Ishikawa (cell line): Measurements from ENCODE around the gene RELT.

ENCODE experiments used
- CEBPB ChIP-seq: IDR thresholded peaks from 2 replicates; pipeline ENCODE4 v1.6.1; 2012
- CREB1 ChIP-seq: IDR thresholded peaks from 2 replicates; pipeline ENCODE4 v1.6.1; 2012; ENCODE audit warnings: low read depth
- EGR1 ChIP-seq: IDR thresholded peaks from 2 replicates; pipeline ENCODE4 v1.6.1; 2012
- EP300 ChIP-seq: IDR thresholded peaks from 2 replicates; pipeline ENCODE4 v1.6.1; 2012; ENCODE audit warnings: borderline replicate concordance
- FOXM1 ChIP-seq: IDR thresholded peaks from 2 replicates; pipeline ENCODE4 v1.6.1; 2012; ENCODE audit warnings: low read depth, borderline replicate concordance
- MAX ChIP-seq: IDR thresholded peaks from 2 replicates; pipeline ENCODE4 v1.6.1; 2012
- NFIC ChIP-seq: IDR thresholded peaks from 2 replicates; pipeline ENCODE4 v1.6.1; 2012
- RAD21 ChIP-seq: IDR thresholded peaks from 2 replicates; pipeline ENCODE4 v1.6.1; 2012; ENCODE audit warnings: low read depth
- REST ChIP-seq: IDR thresholded peaks from 2 replicates; pipeline ENCODE4 v1.6.1; 2012; ENCODE audit warnings: low read depth, mild to moderate bottlenecking
- TAF1 ChIP-seq: IDR thresholded peaks from 2 replicates; pipeline ENCODE4 v1.6.1; 2012; ENCODE audit warnings: low read depth, mild to moderate bottlenecking
- TCF12 ChIP-seq: IDR thresholded peaks from 2 replicates; pipeline ENCODE4 v1.6.1; 2012; ENCODE audit warnings: low read depth
- TEAD4 ChIP-seq: IDR thresholded peaks from 2 replicates; pipeline ENCODE4 v1.6.1; 2012
- USF1 ChIP-seq: IDR thresholded peaks from 2 replicates; pipeline ENCODE4 v1.6.1; 2012
- YY1 ChIP-seq: IDR thresholded peaks from 2 replicates; pipeline ENCODE4 v1.6.1; 2012; ENCODE audit warnings: low read depth
- ZBTB7A ChIP-seq: IDR thresholded peaks from 2 replicates; pipeline ENCODE4 v1.6.1; 2012; ENCODE audit warnings: low read depth

The RELT gene

GRCh38 chr11:73347067-73347466 lies 29.1 kb upstream of the RELT start:
- TF ChIP-seq TAF1 (no peak), TCF12 (peak; percentile 95), TEAD4 (peak; percentile 65), CREB1 (no peak), EP300 (peak; percentile 92), CEBPB (peak; percentile 25; the same call in 1 of the 2 replicates), REST (no peak), USF1 (0 out of 2 replicates have a peak, but pooled peaks have one; percentile 5), MAX (peak; percentile 62; the same call in 1 of the 2 replicates), FOXM1 (peak; percentile 70), NFIC (peak; percentile 95), RAD21 (peak; percentile 0; the same call in 1 of the 2 replicates), YY1 (no peak), ZBTB7A (peak; percentile 79)

GRCh38 chr11:73348838-73349237 lies 27.4 kb upstream of the RELT start:
- TF ChIP-seq TAF1 (no peak), TEAD4 (no peak), FOXM1 (no peak), NFIC (no peak), EP300 (no peak), RAD21 (no peak), CEBPB (no peak), MAX (no peak), TCF12 (no peak)

- TF ChIP-seq USF1, result peak; percentile 63
- TF ChIP-seq YY1, result no peak
- TF ChIP-seq NFIC, result no peak
Observed at GRCh38 chr11:73349633-73350032, 26.6 kb upstream of the RELT start.

GRCh38 chr11:73350908-73351636 lies 25.1 kb upstream of the RELT start:
- no peak for TF ChIP-seq TCF12
- no peak for TF ChIP-seq TEAD4
- TF ChIP-seq EGR1, result no peak
- TF ChIP-seq FOXM1, result no peak
- no peak for TF ChIP-seq REST
- peak; percentile 73 for TF ChIP-seq RAD21
- no peak for TF ChIP-seq TAF1
- TF ChIP-seq USF1, result no peak
- no peak for TF ChIP-seq ZBTB7A
- peak; percentile 41 for TF ChIP-seq CREB1
- no peak for TF ChIP-seq YY1
- no peak for TF ChIP-seq EP300
- TF ChIP-seq NFIC, result 0 out of 2 replicates have a peak, but pooled peaks have one; percentile 9
- TF ChIP-seq CEBPB, result peak; percentile 89
- TF ChIP-seq MAX, result no peak

- TF ChIP-seq CREB1 (no peak), TAF1 (no peak), ZBTB7A (no peak), TCF12 (no peak), NFIC (no peak), FOXM1 (no peak), CEBPB (no peak), REST (no peak), YY1 (no peak), TEAD4 (no peak), USF1 (no peak), EGR1 (no peak), EP300 (no peak), MAX (no peak), RAD21 (no peak)
Observed at GRCh38 chr11:73353422-73353821, 22.8 kb upstream of the RELT start.
